ENCODE measurements around the gene MAP4K5.

Gene MAP4K5

DNA sequence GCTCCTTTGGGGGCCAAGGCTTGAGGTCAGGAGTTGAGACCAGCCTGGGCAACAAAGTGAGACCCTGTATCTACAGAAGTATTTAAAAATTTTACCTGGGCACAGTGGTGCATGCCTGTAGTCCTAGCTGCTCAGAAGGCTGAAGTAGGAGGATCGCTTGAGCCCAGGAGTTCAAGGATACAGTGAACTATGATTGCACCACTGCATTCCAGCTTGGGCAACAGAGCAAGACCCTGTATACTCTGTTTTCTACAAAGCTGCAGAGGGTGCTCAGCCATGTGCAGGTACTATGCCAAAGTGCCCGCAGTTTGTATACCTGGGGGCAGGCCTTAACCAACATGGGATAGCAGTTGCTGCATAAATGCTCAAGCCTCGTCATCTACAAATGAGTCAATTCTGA is 108.8 kb downstream of the MAP4K5 start:
- TF ChIP-seq POLR2A (IDR thresholded peaks at IDR 0.05; ENCODE audit: low read depth, low read length) = no peak
- FAIRE-seq (no peak), DNase-seq (ENCODE audit: insufficient read length, low spot score) (no peak)

DNA sequence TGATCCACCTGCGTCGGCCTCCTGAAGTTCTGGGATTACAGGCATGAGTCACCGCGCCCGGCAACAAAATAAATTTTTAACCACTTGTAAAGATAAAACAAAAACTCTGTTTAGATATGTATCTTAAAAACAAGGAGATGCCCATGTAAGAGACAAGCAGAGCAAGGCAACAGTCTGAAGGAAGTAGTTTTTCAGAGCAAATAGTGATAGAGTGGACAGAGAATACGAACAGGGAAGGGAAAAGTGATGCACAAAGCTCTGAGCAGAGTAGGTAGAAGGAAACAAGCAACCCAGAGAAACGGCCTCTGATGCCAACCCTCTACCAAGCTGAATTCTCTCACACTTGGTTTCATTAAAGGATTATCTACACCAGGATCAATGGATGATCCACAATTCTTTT is 110.9 kb downstream of the MAP4K5 start:
- no peak for TF ChIP-seq POLR2A (IDR thresholded peaks at IDR 0.05; ENCODE audit: low read depth, low read length)
- no peak for DNase-seq (ENCODE audit: insufficient read length, low spot score)
- no peak for FAIRE-seq

DNA sequence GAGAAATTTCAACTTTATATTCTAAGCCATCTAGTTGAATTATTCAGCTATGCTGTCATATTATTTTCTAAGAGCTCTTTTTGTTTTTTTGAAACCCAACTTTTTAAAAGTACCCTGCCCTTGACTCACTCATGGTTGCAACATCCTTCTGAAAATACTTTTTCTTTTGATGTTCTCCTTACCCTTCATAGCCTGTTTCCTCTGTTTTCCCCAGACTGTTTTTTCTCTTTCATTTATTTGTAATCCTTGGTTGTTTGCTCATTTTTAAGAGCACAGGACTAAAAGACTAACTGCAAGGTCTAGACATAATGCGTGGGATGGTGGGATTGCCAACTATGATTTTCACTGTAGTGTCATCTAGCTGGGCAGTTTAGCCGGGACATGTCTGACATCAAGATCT is 114.5 kb downstream of the MAP4K5 start:
- FAIRE-seq = no peak
- TF ChIP-seq POLR2A (IDR thresholded peaks at IDR 0.05; ENCODE audit: low read depth, low read length) = no peak
- no peak for DNase-seq (ENCODE audit: insufficient read length, low spot score)

DNA sequence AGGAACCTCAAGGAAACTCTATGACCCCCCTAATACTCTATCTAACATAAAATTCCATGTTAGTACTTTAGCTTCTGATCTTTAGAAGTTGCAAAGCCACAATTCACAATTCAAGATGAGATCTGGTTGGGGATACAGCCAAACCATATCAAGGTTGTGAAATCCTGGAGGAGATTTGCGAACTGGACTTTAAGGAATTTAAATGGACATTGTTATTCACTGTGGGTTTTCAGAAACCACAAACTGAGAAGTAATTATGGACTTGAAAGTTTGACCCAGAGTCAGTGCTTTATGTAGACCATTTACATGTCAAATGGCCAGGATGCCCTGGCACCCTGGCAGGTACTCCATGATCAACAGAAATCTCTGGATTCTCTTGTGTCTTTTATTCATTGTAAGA is 121.4 kb downstream of the MAP4K5 start:
- FAIRE-seq = no peak
- no peak for DNase-seq (ENCODE audit: insufficient read length, low spot score)
- no peak for TF ChIP-seq POLR2A (IDR thresholded peaks at IDR 0.05; ENCODE audit: low read depth, low read length)

DNA sequence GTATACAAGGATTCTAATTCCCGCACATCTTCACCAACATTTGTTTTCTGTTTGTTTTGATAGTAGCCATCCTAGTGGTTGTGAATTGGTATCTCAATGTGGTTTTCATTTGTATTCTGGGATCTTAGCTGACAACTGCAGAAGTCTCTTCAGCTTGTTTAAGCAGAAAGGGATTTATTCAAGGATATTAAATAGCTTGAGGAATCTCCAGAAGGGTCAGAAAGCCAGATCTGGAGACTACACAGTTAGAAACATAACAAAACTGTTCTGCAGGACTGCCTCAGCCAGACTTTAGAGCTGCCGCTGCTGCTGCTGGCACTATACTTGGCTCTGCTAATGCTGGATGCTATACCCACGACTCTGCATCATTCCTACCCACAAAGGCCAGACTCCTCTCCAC is 122.3 kb downstream of the MAP4K5 start:
- no peak for DNase-seq (ENCODE audit: insufficient read length, low spot score)
- no peak for FAIRE-seq
- TF ChIP-seq POLR2A (IDR thresholded peaks at IDR 0.05; ENCODE audit: low read depth, low read length) = no peak

DNA sequence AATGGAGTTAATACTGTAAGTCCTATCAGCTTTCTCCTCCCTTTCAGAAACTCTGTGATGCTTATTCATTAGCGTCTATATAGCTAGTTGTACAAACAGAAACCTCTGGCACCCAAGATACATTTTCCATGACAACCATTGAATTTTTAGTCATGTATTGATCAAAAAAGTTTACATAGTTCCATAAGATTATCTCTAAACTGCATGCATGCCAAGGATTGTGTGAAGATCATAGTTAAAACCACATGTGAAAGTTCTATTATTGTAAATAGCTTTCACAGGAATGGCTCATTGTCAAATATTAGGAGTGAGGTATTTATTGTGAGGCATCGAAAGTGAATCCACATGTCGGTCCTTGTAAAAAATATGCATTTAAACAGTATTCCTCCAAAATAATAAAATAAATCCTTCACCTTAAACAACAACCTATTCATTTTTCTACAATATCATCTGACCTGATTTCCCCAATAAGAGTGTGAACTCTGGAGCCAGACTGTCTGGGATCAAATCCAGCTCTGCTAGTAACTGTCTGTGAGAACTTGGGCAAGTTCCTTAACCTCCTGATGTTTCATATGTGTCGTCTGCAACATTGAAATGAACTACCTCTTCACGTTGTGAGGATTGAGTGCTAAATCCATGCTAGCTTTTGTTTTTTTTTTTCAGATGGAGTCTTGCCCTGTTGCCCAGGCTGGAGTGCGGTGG is 125.1 kb downstream of the MAP4K5 start:
- TF ChIP-seq POLR2A (IDR thresholded peaks at IDR 0.05; ENCODE audit: low read depth, low read length) = no peak
- DNase-seq (ENCODE audit: insufficient read length, low spot score) (no peak), FAIRE-seq (no peak)

DNA sequence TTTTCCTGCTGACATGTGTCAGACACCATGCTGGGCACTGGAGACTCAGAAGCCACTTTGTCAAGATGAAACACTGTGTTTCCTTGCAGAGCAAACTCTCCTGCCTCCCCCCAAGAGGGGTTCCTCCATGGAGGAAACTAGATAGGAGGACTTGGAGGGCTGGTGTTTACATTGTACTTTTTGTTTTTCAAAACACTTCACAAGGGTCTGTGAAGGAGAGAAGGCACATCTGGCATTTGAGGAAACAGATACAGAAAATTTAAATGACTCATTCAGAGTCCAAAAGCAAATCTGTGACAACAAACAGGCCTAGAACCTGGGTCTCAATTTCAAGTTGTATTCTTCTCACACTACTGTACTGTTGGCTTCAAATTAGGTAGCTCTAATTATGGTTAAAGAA is 128.9 kb downstream of the MAP4K5 start:
- no peak for TF ChIP-seq POLR2A (IDR thresholded peaks at IDR 0.05; ENCODE audit: low read depth, low read length)
- no peak for DNase-seq (ENCODE audit: insufficient read length, low spot score)
- FAIRE-seq = no peak

DNA sequence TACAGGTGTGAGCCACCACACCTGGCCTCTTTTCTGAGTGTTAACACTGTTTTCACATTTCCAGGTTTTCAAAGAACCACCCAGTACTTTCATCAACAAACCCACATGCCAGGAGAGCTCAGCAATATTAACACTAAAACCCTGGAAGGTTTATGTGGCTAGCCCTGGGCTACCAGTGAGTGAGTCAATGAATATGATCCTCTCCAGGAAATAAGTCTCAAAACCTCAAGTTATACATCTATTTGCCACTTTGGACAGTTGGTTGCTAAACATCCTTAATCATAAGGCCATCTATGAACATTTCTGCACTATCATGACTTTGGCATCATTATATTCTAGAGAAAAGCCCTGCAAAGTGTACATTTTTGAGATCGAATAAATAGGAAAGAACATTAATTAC is 129.4 kb downstream of the MAP4K5 start:
- DNase-seq (ENCODE audit: insufficient read length, low spot score) (no peak), FAIRE-seq (no peak)
- no peak for TF ChIP-seq POLR2A (IDR thresholded peaks at IDR 0.05; ENCODE audit: low read depth, low read length)

DNA sequence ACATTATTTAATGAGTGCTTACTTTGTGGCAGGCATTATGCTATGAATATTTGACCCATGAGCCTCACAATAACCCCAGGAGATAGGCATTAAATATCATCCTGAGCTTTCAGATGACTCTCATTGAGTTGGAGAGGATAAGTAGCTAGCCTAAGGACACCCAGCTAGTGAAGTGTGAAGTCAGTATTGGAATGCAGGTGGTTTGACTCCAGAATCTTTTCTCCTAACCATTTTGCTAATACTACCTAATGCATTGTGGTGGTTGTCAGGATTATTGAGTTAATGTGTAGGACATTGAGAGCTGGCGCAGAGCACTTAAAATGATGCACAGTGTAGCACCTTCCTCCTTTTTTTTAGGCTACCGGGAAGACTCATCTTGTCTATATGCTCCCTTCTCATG is 131.9 kb downstream of the MAP4K5 start:
- FAIRE-seq (no peak), DNase-seq (ENCODE audit: insufficient read length, low spot score) (no peak)
- no peak for TF ChIP-seq POLR2A (IDR thresholded peaks at IDR 0.05; ENCODE audit: low read depth, low read length)

DNA sequence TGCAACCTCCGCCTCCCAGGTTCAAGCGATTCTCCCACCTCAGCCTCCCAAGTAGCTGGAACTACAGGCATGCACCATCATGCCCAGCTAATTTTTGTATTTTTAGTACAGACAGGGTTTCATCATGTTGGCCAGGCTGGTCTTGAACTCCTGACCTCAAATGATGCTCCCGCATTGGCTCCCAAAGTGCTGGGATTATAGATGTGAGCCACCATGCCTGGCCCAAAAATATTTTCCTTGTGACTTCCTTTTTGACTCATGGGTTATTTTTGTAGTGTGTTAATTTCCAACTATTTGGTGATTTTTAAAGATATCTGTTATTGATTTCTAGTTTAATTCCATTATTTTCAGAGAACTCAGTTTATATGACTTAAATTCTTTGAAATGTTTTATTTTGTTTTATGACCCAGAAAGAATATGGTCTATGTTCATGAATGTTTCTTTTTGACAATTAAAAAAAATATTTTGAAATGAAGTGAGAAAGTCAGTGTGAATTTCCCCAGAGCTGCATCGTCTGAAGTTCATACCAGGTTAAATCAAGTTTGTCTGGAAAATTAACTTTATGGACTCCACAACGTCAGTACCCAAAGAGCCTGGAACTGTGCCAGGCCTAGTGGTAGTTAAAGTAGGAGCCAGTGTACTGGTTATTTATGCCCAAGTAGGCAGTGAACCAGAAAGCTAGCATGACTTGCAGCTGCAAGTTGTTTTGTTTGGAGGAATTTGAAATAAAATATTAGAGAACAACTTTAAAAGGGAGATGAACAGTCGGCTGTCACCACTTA is 132.9 kb downstream of the MAP4K5 start:
- TF ChIP-seq POLR2A (IDR thresholded peaks at IDR 0.05; ENCODE audit: low read depth, low read length) = no peak
- no peak for DNase-seq (ENCODE audit: insufficient read length, low spot score)
- no peak for FAIRE-seq

DNA sequence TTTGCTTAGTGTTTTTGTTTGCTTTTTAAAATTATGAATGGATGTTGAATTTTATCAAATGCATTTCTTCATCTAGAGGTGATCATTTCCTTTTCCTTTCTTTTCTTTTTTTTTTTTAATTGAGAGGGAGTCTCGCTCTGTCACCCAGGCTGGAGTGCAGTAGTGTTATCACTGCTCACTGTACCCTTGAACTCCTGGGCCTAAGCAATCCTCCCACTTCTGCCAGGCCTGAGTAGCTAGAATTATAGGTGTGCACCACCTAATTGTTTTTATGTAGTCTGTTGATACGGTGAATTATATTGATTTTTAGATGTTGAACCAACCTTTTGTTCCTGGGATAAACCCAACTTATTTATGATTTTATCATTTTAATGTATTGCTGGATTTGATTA is 134.2 kb downstream of the MAP4K5 start:
- no peak for TF ChIP-seq POLR2A (IDR thresholded peaks at IDR 0.05; ENCODE audit: low read depth, low read length)
- FAIRE-seq = no peak
- no peak for DNase-seq (ENCODE audit: insufficient read length, low spot score)

DNA sequence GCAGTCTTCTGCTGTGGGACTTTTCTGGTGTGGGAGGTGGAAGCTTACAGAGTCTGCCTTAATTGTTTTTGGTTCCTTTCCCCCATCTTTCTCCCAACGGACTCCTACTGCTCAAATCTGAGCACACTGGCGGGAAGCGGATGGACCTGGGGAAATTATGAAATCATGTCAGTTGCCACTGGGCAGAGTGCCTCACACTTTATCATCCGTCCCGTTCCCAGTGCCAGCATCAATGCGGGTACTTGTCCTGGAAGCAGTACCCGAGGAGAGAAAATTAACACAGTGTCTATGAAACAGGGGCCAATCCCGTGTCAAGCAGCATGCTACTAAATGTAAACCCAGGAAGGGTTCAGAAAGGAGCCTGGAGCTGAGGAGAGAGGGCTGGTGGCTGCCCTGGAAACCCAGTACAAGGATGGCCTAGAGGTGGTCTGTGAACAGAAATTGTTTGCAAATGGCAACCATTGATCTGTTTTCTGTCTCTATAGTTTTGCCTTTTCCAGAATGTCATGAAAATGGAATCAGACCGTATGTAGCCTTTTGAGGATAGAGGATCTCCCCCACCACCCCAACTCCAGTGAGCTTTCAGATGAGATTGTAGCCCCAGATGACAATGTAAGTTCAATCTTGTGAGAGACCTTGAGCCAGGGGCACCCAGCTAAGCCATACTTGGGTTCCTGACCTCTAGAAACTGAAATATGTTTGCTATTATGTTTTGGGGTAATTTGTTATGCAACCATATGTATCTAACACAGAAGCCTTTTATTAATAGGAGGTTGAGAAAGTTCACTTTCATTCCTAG is 134.8 kb downstream of the MAP4K5 start:
- no peak for TF ChIP-seq POLR2A (IDR thresholded peaks at IDR 0.05; ENCODE audit: low read depth, low read length)
- DNase-seq (ENCODE audit: insufficient read length, low spot score) = peak; percentile 23
- FAIRE-seq = peak; percentile 67

DNA sequence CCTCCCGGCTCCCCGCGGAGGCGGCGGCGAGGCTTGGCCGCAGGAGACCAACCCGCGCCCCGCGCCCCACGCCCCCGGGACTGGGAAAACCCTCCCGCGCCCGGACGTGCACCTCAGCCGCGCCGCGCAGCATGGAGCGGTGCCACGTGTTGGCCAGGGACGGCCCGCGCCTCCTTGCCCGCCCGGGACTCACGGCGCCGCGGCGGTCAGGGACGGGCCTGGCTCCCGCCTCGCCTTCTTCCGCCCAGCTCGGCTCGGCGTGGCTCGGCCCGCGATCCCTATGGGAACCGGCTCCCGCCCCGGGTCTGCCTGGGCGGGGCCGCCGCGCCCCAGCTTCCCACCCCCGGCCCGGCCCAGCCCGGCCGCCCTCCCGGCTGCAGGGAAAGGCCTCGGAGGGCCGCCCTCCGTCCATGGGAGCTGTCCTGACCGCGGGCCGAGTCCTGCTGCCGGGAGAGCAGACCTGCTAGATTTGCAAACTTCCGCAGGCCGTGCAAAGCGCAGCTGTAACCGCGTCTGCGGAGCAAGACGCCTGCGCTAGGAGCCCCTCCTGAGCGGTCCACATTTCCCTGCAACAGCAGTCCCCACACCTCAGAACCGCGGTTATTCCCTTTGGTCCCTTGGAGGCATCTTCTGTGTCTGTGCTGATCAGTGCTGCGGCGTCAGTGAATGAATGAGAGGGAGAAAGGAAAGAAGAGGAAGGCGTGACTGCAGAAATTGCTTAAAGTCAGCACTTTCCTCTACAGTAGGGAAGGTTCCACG is 135.6 kb downstream of the MAP4K5 start, which contains the start of gene CDKL1:
Gene CDKL1, minus strand, starts transcription at position 251 of the 759 bp plus-strand sequence. CDS start 1,013 bp downstream, outside the sequence.
- peak; percentile 50; the same call in 1 of the 2 replicates for TF ChIP-seq POLR2A (IDR thresholded peaks at IDR 0.05; ENCODE audit: low read depth, low read length)
- DNase-seq (ENCODE audit: insufficient read length, low spot score) (peak; percentile 35), FAIRE-seq (no peak)
